Measurements from ENCODE around the gene DIDO1. TPM values are rescaled to one million over a fixed set of nuclear protein-coding genes. Genes with fewer than 3 reads are reported as not detected.

Gene DIDO1
- total and polyA plus RNA-seq, 4 experiments from 2014 or later = 24.7 to 129 (median 83.5) TPM

GRCh38 chr20:62839816-62840215 is 86.5 kb downstream of the DIDO1 start:
- H3K4me1 ChIP-seq (ENCODE audit: insufficient read depth, low read length) = no peaks in the 10 kb centered on the region
- peaks cover 0 to 2% of the 10 kb centered on the region in 2 donors for H3K36me3 Mint-ChIP-seq
- no peak overlapping the region for H3K4me3 Mint-ChIP-seq
- peaks cover 4 to 5% of the 10 kb centered on the region in 2 donors for H3K27me3 Mint-ChIP-seq
- H3K4me1 Mint-ChIP-seq = no peaks in the 10 kb centered on the region
- H3K27me3 ChIP-seq (ENCODE audit: insufficient read depth, low read length) = no peaks in the 10 kb centered on the region
- intact Hi-C loops (cut with micrococcal nuclease) = no loop called here
- H3K9me3 Mint-ChIP-seq = peaks cover 0 to 1% (median 0%) of the 10 kb centered on the region in 8 donors
- no peaks in the 10 kb centered on the region for H3K9me3 ChIP-seq (ENCODE audit: control insufficient read depth in 1 of 2, low read length in 2 of 2)
- ChIA-PET CTCF (ENCODE audit: partially characterized antibody) (no interaction called here), POLR2A (ENCODE audit: partially characterized antibody) (no interaction called here)
- H3K4me3 ChIP-seq (ENCODE audit: low read length in 2 of 2) = no peak overlapping the region
- peak overlapping the region in 1 of 7 donors; percentile 72 for H3K27ac Mint-ChIP-seq
- no peaks in the 10 kb centered on the region for H3K36me3 ChIP-seq (ENCODE audit: insufficient read depth, low read length)
- DNase-seq = no peak
- H3K27ac ChIP-seq (ENCODE audit: low read depth, low read length) = no peak overlapping the region

DNA sequence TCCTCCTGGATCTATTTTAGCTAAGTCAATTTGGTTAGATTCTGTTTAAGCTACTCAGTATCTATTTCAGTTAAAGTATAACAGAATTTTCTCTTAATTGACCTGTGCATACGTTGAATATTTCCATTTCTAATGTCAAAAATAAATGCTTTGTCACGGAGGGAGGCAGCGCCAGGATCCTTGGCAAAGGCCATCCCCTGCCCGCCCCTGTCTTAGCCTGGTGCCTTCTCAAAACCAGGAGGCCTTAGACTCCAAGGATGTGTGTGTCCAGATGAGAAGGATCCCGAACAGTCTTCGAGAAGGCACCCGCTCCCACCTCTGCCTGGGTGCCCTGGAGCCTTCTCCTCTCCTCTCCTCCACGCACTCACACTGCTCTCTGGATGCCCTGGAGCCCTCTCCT is 87.0 kb downstream of the DIDO1 start:
- Histone ChIP-seq H3K9me3 (ENCODE audit: control insufficient read depth in 1 of 2, low read length in 2 of 2) (no peaks in the 10 kb centered on the region), H3K4me3 (ENCODE audit: low read length in 2 of 2) (no peak overlapping the region), H3K4me1 (ENCODE audit: insufficient read depth, low read length) (no peaks in the 10 kb centered on the region), H3K36me3 (ENCODE audit: insufficient read depth, low read length) (no peaks in the 10 kb centered on the region), H3K27me3 (ENCODE audit: insufficient read depth, low read length) (no peaks in the 10 kb centered on the region), H3K27ac (ENCODE audit: low read depth, low read length) (no peak overlapping the region)
- intact Hi-C loops (cut with micrococcal nuclease) = no loop called here
- CTCF ChIA-PET (ENCODE audit: partially characterized antibody) = no interaction called here
- H3K36me3 Mint-ChIP-seq = peaks cover 0 to 2% of the 10 kb centered on the region in 2 donors
- H3K9me3 Mint-ChIP-seq = peaks cover 0 to 1% (median 0%) of the 10 kb centered on the region in 8 donors
- H3K4me3 Mint-ChIP-seq = no peak overlapping the region
- H3K27me3 Mint-ChIP-seq = peaks cover 4 to 5% of the 10 kb centered on the region in 2 donors
- DNase-seq = no peak
- POLR2A ChIA-PET (ENCODE audit: partially characterized antibody) = interaction anchor here (0.6 kb wide), 1 partner anchor 21 kb away, joined by 3 read pairs; no protein-coding TSS in a partner anchor
- no peaks in the 10 kb centered on the region for H3K4me1 Mint-ChIP-seq
- no peak overlapping the region for H3K27ac Mint-ChIP-seq

DNA sequence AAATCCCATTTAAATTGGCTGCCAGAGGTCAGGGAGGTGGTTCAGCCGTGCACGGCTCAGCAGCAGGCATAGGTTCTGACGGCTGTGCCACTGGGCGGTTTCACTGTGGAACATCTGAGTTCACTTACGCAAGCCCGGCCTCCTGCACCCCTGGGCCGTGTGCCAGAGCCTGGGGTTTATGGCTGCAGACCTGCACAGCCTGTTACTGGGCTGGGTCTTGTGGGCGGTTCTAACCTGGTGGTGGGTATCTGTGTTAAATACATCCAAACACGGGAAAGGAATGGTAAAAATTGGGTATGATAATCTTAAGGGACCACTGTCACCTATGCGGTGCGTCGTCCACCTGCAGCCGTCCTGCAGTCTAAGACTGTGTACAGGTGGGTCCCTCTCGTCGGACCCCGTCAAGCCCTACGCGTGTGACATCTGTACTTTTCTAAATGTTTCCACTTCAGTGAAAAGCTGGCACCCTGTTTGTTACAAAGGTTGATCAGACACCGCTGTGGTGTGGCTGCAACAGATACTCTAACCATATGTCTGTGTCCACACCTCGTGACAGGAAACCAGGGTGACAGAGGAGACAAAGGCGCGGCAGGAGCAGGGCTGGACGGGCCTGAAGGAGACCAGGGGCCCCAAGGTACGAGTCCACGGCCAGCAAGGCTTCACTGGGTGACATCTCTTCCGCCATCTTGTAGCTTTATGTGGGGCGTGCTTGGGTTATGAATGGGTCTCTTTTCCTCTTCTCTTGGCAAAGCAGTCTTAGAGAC is 88.0 kb downstream of the DIDO1 start:
- no peaks in the 10 kb centered on the region for H3K4me1 ChIP-seq (ENCODE audit: insufficient read depth, low read length)
- DNase-seq = no peak
- H3K27me3 Mint-ChIP-seq = peaks cover 4 to 5% of the 10 kb centered on the region in 2 donors
- no peak overlapping the region for H3K4me3 ChIP-seq (ENCODE audit: low read length in 2 of 2)
- H3K9me3 ChIP-seq (ENCODE audit: control insufficient read depth in 1 of 2, low read length in 2 of 2) = no peaks in the 10 kb centered on the region
- H3K27me3 ChIP-seq (ENCODE audit: insufficient read depth, low read length) = no peaks in the 10 kb centered on the region
- no peak overlapping the region for H3K27ac Mint-ChIP-seq
- H3K36me3 Mint-ChIP-seq = no peaks in the 10 kb centered on the region
- H3K27ac ChIP-seq (ENCODE audit: low read depth, low read length) = no peak overlapping the region
- ChIA-PET POLR2A (ENCODE audit: partially characterized antibody) (no interaction called here), CTCF (ENCODE audit: partially characterized antibody) (no interaction called here)
- no peaks in the 10 kb centered on the region for H3K36me3 ChIP-seq (ENCODE audit: insufficient read depth, low read length)
- no peak overlapping the region for H3K4me3 Mint-ChIP-seq
- intact Hi-C loops (cut with micrococcal nuclease) = no loop called here
- no peaks in the 10 kb centered on the region for H3K4me1 Mint-ChIP-seq
- peaks cover 0 to 1% (median 0%) of the 10 kb centered on the region in 8 donors for H3K9me3 Mint-ChIP-seq

DNA sequence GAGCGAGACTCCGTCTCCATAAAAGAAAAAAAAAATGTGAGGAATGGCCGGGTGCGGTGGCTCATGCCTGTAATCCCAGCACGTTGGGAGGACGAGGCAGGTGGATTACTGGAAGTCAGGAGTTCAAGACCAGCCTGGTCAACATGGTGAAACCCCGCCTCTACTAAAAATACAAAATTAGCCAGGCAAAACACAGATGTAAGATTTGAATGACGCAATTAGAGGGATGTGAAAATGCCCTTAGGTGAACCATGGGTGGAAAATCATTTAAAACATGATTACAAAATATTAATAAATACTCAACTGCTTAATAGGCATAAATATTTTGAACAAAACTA is 88.5 kb downstream of the DIDO1 start:
- intact Hi-C loops (cut with micrococcal nuclease) = no loop called here
- H3K36me3 ChIP-seq (ENCODE audit: insufficient read depth, low read length) = no peaks in the 10 kb centered on the region
- Mint-ChIP-seq H3K4me1 (no peaks in the 10 kb centered on the region), H3K27me3 (peaks cover 4 to 5% of the 10 kb centered on the region in 2 donors), H3K4me3 (no peak overlapping the region), H3K9me3 (peaks cover 0 to 1% (median 0%) of the 10 kb centered on the region in 8 donors), H3K27ac (no peak overlapping the region), H3K36me3 (no peaks in the 10 kb centered on the region)
- POLR2A ChIA-PET (ENCODE audit: partially characterized antibody) = no interaction called here
- CTCF ChIA-PET (ENCODE audit: partially characterized antibody) = no interaction called here
- no peaks in the 10 kb centered on the region for H3K4me1 ChIP-seq (ENCODE audit: insufficient read depth, low read length)
- no peak overlapping the region for H3K27ac ChIP-seq (ENCODE audit: low read depth, low read length)
- no peaks in the 10 kb centered on the region for H3K9me3 ChIP-seq (ENCODE audit: control insufficient read depth in 1 of 2, low read length in 2 of 2)
- no peak for DNase-seq
- no peak overlapping the region for H3K4me3 ChIP-seq (ENCODE audit: low read length in 2 of 2)
- H3K27me3 ChIP-seq (ENCODE audit: insufficient read depth, low read length) = no peaks in the 10 kb centered on the region

- peaks cover 0 to 1% (median 0%) of the 10 kb centered on the region in 8 donors for H3K9me3 Mint-ChIP-seq
- Histone ChIP-seq H3K4me1 (ENCODE audit: insufficient read depth, low read length) (peaks cover 6% of the 10 kb centered on the region), H3K27me3 (ENCODE audit: insufficient read depth, low read length) (no peaks in the 10 kb centered on the region), H3K4me3 (ENCODE audit: low read length in 2 of 2) (no peak overlapping the region), H3K27ac (ENCODE audit: low read depth, low read length) (no peak overlapping the region), H3K9me3 (ENCODE audit: control insufficient read depth in 1 of 2, low read length in 2 of 2) (no peaks in the 10 kb centered on the region), H3K36me3 (ENCODE audit: insufficient read depth, low read length) (no peaks in the 10 kb centered on the region)
- peaks cover 0 to 5% (median 0%) of the 10 kb centered on the region in 4 donors for H3K4me1 Mint-ChIP-seq
- no peaks in the 10 kb centered on the region for H3K36me3 Mint-ChIP-seq
- DNase-seq = no peak
- intact Hi-C loops (cut with micrococcal nuclease) = no loop called here
- H3K27me3 Mint-ChIP-seq = peaks cover 4 to 5% of the 10 kb centered on the region in 2 donors
- ChIA-PET CTCF (ENCODE audit: partially characterized antibody) (no interaction called here), POLR2A (ENCODE audit: partially characterized antibody) (no interaction called here)
- no peak overlapping the region for H3K27ac Mint-ChIP-seq
- H3K4me3 Mint-ChIP-seq = no peak overlapping the region
Measured at GRCh38 chr20:62836967-62837490, 89.3 kb downstream of the DIDO1 start.

GRCh38 chr20:62835931-62836861 is 90.1 kb downstream of the DIDO1 start:
- no peaks in the 10 kb centered on the region for H3K36me3 Mint-ChIP-seq
- Histone ChIP-seq H3K27me3 (ENCODE audit: insufficient read depth, low read length) (no peaks in the 10 kb centered on the region), H3K36me3 (ENCODE audit: insufficient read depth, low read length) (no peaks in the 10 kb centered on the region), H3K27ac (ENCODE audit: low read depth, low read length) (no peak overlapping the region), H3K4me1 (ENCODE audit: insufficient read depth, low read length) (peaks cover 11% of the 10 kb centered on the region), H3K9me3 (ENCODE audit: control insufficient read depth in 1 of 2, low read length in 2 of 2) (no peaks in the 10 kb centered on the region), H3K4me3 (ENCODE audit: low read length in 2 of 2) (no peak overlapping the region)
- intact Hi-C loops (cut with micrococcal nuclease) = no loop called here
- no peak for DNase-seq
- peaks cover 0 to 1% (median 0%) of the 10 kb centered on the region in 8 donors for H3K9me3 Mint-ChIP-seq
- no peak overlapping the region for H3K4me3 Mint-ChIP-seq
- H3K27me3 Mint-ChIP-seq = peaks cover 4 to 5% of the 10 kb centered on the region in 2 donors
- H3K4me1 Mint-ChIP-seq = peaks cover 0 to 5% (median 1%) of the 10 kb centered on the region in 4 donors
- H3K27ac Mint-ChIP-seq = no peak overlapping the region
- ChIA-PET POLR2A (ENCODE audit: partially characterized antibody) (no interaction called here), CTCF (ENCODE audit: partially characterized antibody) (no interaction called here)
